Neural cell (in vitro differentiated cells): Measurements from ENCODE around the gene DNM3. TPM values are rescaled to one million over a fixed set of nuclear protein-coding genes. Genes with fewer than 3 reads are reported as not detected.

ENCODE experiments used
- H2AFZ ChIP-seq: fragments of 200-600, 300-800 bp; sonication (generic), shearing (Covaris generic); 2 replicates; pipeline ENCODE4 v1.6.0; 2014; ENCODE audit warnings: low read depth, mild to moderate bottlenecking, antibody characterized with exemption, low read length, moderate library complexity
- H3F3A ChIP-seq: fragments of 200-600 bp; shearing (Covaris generic); 2 replicates; pipeline ENCODE4 v1.6.1; 2016; ENCODE audit warnings: mild to moderate bottlenecking, moderate library complexity, mixed read lengths, antibody characterized with exemption, low read length; ENCODE audit not compliant: insufficient read depth, poor library complexity, severe bottlenecking
- H3K27ac ChIP-seq: fragments of 200-600, 300-800 bp; sonication (generic), shearing (Covaris generic); 2 replicates; pipeline ENCODE4 v1.5.1; 2014; ENCODE audit warnings: mild to moderate bottlenecking, low read length, moderate library complexity
- H3K27me3 ChIP-seq: fragments of 300-800, 200-600 bp; sonication (generic), shearing (Covaris generic); 2 replicates; pipeline ENCODE4 v1.6.0; 2014; ENCODE audit warnings: mild to moderate bottlenecking, low read depth, low read length, moderate library complexity; ENCODE audit not compliant: insufficient read depth
- H3K36me3 ChIP-seq: fragments of 300-800, 200-600 bp; sonication (generic), shearing (Covaris generic); 2 replicates; pipeline ENCODE4 v1.5.1; 2014; ENCODE audit warnings: mild to moderate bottlenecking, antibody characterized with exemption, low read length, moderate library complexity; ENCODE audit not compliant: insufficient read depth
- H3K4me2 ChIP-seq: fragments of 300-800, 200-600 bp; sonication (generic), shearing (Covaris generic); 2 replicates; pipeline ENCODE4 v1.6.0; 2014; ENCODE audit warnings: mild to moderate bottlenecking, low read length
- H3K4me3 ChIP-seq: fragments of 300-800, 200-600 bp; sonication (generic), shearing (Covaris generic); 2 replicates; pipeline ENCODE4 v1.5.1; 2014; ENCODE audit warnings: mild to moderate bottlenecking, low read length, moderate library complexity
- H3K79me2 ChIP-seq: fragments of 200-600 bp; shearing (Covaris generic); replicated peaks from 2 replicates; pipeline ENCODE4 v1.6.0; 2014; ENCODE audit warnings: mild to moderate bottlenecking, low read length, moderate library complexity; ENCODE audit not compliant: insufficient read depth
- H3K9ac ChIP-seq: fragments of 300-800, 200-600 bp; sonication (generic), shearing (Covaris generic); 2 replicates; pipeline ENCODE4 v1.6.1; 2016; ENCODE audit warnings: mild to moderate bottlenecking, low read length, mixed read lengths
- H3K9me2 ChIP-seq: fragments of 200-600 bp; shearing (Covaris generic); 2 replicates; pipeline ENCODE4 v1.6.1; 2016; ENCODE audit warnings: mild to moderate bottlenecking, low read length, mixed read lengths; ENCODE audit not compliant: insufficient read depth
- H3K9me3 ChIP-seq: fragments of 200-600, 300-800 bp; sonication (generic), shearing (Covaris generic); 2 replicates; pipeline ENCODE4 v1.6.1; 2016; ENCODE audit warnings: mild to moderate bottlenecking, mixed run types, low read length, moderate library complexity, mixed read lengths
- H4K20me1 ChIP-seq: fragments of 200-600 bp; shearing (Covaris generic); 2 replicates; pipeline ENCODE4 v1.6.1; 2016; ENCODE audit warnings: mild to moderate bottlenecking, mixed run types; ENCODE audit not compliant: insufficient read depth
- EP300 ChIP-seq: fragments of 450-650 bp; conservative IDR thresholded peaks from 2 replicates; pipeline ENCODE4 v1.6.1; 2014; ENCODE audit warnings: antibody characterized with exemption, mild to moderate bottlenecking, moderate library complexity; ENCODE audit not compliant: poor library complexity, severe bottlenecking
- EZH2 ChIP-seq: fragments of 200-600, 300-800 bp; shearing (Covaris generic), sonication (generic); IDR thresholded peaks from 2 replicates; pipeline ENCODE4 v1.6.1; 2014; ENCODE audit warnings: antibody characterized with exemption, low read length, borderline replicate concordance, mild to moderate bottlenecking; ENCODE audit not compliant: insufficient read depth, poor library complexity, severe bottlenecking
- MXI1 ChIP-seq: fragments of 450-650 bp; conservative IDR thresholded peaks from 2 replicates; pipeline ENCODE4 v1.6.1; 2014; ENCODE audit warnings: antibody characterized with exemption, mild to moderate bottlenecking; ENCODE audit not compliant: poor library complexity, severe bottlenecking
- POLR2AphosphoS5 ChIP-seq: IDR thresholded peaks from 2 replicates; pipeline ENCODE4 v1.6.1; 2012
- RAD21 ChIP-seq: fragments of 450-650 bp; conservative IDR thresholded peaks from 2 replicates; pipeline ENCODE4 v1.6.1; 2014; ENCODE audit warnings: antibody characterized with exemption, mild to moderate bottlenecking, moderate library complexity
- SMC3 ChIP-seq: fragments of 450-650 bp; conservative IDR thresholded peaks from 2 replicates; pipeline ENCODE4 v1.6.1; 2014; ENCODE audit warnings: antibody characterized with exemption, mild to moderate bottlenecking, moderate library complexity; ENCODE audit not compliant: poor library complexity
- TAF1 ChIP-seq: IDR thresholded peaks from 2 replicates; pipeline ENCODE4 v1.6.1; 2012; ENCODE audit warnings: low read depth
- polyA plus RNA-seq: library from polyadenylated mRNA; depleted of rRNA; stranded (reverse); fragments of >200 nt; gene quantifications from 2 replicates; pipeline ENCODE4 v1.2.3, GENCODE V29; 2014
- TF ChIP-seq, protein P1 (sequence below): fragments of 450-650 bp; IDR thresholded peaks from 2 replicates; pipeline ENCODE4 v1.5.1; 2014; ENCODE audit warnings: antibody characterized with exemption, mild to moderate bottlenecking, moderate library complexity; ENCODE audit not compliant: poor library complexity, severe bottlenecking
- TF ChIP-seq, protein P2 (sequence below): IDR thresholded peaks from 2 replicates; pipeline ENCODE4 v1.6.1; 2012; ENCODE audit warnings: borderline replicate concordance

Gene DNM3
- polyA plus RNA-seq, 1 donor from 2014 or later, result 37.1 TPM

DNA sequence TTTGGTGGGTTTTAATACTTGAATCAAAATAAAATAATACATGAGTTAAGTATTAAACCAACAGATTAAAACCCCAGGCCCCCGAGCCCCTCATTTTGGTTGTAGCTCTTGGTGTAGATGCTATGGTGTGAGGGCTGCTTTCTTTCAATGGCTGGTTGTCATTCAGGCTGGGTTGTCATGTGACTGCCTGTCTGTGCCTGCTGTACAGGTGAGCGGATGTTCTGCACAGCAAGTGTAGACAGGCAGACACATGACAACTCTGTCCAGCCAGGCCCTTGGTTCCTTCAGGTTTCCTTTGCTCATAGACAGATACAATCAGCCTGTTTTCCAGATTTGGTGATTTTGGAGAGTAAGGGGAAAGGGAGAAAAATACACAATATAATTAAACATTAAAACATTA lies 297.3 kb downstream of the DNM3 start:
- Histone ChIP-seq H4K20me1 (no peaks in the 10 kb centered on the region), H3K79me2 (no peaks in the 10 kb centered on the region), H3F3A (no peaks in the 10 kb centered on the region), H3K4me2 (no peak overlapping the region), H3K36me3 (no peaks in the 10 kb centered on the region), H3K9me3 (no peaks in the 10 kb centered on the region), H3K9ac (no peak overlapping the region), H3K27ac (no peak overlapping the region), H3K4me3 (no peak overlapping the region), H2AFZ (no peak overlapping the region), H3K9me2 (no peaks in the 10 kb centered on the region), H3K27me3 (no peaks in the 10 kb centered on the region)
- TF ChIP-seq SMC3, result no peak
- no peak for TF ChIP-seq TAF1
- no peak for TF ChIP-seq MXI1
- no peak for TF ChIP-seq POLR2AphosphoS5
- TF ChIP-seq, protein P1, sequence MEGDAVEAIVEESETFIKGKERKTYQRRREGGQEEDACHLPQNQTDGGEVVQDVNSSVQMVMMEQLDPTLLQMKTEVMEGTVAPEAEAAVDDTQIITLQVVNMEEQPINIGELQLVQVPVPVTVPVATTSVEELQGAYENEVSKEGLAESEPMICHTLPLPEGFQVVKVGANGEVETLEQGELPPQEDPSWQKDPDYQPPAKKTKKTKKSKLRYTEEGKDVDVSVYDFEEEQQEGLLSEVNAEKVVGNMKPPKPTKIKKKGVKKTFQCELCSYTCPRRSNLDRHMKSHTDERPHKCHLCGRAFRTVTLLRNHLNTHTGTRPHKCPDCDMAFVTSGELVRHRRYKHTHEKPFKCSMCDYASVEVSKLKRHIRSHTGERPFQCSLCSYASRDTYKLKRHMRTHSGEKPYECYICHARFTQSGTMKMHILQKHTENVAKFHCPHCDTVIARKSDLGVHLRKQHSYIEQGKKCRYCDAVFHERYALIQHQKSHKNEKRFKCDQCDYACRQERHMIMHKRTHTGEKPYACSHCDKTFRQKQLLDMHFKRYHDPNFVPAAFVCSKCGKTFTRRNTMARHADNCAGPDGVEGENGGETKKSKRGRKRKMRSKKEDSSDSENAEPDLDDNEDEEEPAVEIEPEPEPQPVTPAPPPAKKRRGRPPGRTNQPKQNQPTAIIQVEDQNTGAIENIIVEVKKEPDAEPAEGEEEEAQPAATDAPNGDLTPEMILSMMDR, result no peak
- TF ChIP-seq EZH2, result no peak
- no peak for TF ChIP-seq RAD21
- TF ChIP-seq EP300, result no peak
- TF ChIP-seq, protein P2, sequence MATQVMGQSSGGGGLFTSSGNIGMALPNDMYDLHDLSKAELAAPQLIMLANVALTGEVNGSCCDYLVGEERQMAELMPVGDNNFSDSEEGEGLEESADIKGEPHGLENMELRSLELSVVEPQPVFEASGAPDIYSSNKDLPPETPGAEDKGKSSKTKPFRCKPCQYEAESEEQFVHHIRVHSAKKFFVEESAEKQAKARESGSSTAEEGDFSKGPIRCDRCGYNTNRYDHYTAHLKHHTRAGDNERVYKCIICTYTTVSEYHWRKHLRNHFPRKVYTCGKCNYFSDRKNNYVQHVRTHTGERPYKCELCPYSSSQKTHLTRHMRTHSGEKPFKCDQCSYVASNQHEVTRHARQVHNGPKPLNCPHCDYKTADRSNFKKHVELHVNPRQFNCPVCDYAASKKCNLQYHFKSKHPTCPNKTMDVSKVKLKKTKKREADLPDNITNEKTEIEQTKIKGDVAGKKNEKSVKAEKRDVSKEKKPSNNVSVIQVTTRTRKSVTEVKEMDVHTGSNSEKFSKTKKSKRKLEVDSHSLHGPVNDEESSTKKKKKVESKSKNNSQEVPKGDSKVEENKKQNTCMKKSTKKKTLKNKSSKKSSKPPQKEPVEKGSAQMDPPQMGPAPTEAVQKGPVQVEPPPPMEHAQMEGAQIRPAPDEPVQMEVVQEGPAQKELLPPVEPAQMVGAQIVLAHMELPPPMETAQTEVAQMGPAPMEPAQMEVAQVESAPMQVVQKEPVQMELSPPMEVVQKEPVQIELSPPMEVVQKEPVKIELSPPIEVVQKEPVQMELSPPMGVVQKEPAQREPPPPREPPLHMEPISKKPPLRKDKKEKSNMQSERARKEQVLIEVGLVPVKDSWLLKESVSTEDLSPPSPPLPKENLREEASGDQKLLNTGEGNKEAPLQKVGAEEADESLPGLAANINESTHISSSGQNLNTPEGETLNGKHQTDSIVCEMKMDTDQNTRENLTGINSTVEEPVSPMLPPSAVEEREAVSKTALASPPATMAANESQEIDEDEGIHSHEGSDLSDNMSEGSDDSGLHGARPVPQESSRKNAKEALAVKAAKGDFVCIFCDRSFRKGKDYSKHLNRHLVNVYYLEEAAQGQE, result no peak

DNA sequence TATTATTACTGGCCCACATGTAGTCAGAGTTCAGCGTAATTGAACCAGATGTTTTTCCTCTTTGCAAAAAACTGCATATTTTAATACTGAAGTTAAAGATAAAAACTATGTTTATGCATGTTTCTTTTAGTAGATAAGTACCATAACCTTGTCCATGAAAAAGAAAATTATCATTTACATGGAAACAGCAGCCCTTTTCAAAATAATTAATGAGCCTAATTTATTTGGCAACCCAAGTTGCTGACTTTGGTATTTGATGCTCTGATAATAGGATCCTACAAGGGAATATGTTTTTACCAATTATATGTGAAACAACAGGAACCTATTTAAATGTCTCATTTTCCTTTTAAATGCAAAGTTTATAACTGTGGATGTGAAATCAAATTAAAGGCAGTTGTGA lies 297.9 kb downstream of the DNM3 start:
- no peaks in the 10 kb centered on the region for H3K27me3 ChIP-seq
- H2AFZ ChIP-seq, result no peak overlapping the region

More for the DNA sequence above, 297.9 kb downstream of the DNM3 start:
- H3K36me3 ChIP-seq, result no peaks in the 10 kb centered on the region
- TF ChIP-seq, protein P2, result no peak
- TF ChIP-seq MXI1 (no peak), SMC3 (no peak), RAD21 (no peak), EP300 (no peak), TAF1 (no peak), EZH2 (no peak), POLR2AphosphoS5 (no peak)
- TF ChIP-seq, protein P1, result no peak
- no peak overlapping the region for H3K4me2 ChIP-seq
- H3F3A ChIP-seq, result no peaks in the 10 kb centered on the region
- no peaks in the 10 kb centered on the region for H3K79me2 ChIP-seq
- no peak overlapping the region for H3K9ac ChIP-seq
- no peaks in the 10 kb centered on the region for H4K20me1 ChIP-seq
- H3K9me3 ChIP-seq, result no peaks in the 10 kb centered on the region
- H3K9me2 ChIP-seq, result no peaks in the 10 kb centered on the region
- no peak overlapping the region for H3K27ac ChIP-seq
- H3K4me3 ChIP-seq, result no peak overlapping the region
